ENCODE data around the gene GUCY1A2.
"Not testable (repeated sequence)": the region's sequence is repeated elsewhere in the genome, so short reads cannot be mapped to it uniquely, and the experiment has no call there.

DNA sequence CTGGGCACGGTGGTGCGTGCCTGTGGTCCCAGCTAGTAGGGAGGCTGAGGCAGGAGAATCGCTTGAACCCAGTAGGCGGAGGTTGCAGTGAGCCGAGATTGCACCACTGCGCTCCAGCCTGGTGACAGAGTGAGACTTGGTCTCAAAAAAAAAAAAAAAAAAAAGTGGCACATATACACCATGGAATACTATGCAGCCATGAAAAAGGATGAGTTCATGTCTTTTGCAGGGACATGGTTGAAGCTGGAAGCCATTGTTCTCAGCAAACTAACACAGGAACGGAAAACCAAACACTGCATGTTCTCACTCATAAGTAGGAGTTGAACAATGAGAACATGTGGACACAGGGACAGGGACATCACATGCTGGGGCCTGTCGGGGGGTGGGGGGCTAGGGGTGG is 241.0 kb downstream of the GUCY1A2 start:
- TF ChIP-seq, protein P1, sequence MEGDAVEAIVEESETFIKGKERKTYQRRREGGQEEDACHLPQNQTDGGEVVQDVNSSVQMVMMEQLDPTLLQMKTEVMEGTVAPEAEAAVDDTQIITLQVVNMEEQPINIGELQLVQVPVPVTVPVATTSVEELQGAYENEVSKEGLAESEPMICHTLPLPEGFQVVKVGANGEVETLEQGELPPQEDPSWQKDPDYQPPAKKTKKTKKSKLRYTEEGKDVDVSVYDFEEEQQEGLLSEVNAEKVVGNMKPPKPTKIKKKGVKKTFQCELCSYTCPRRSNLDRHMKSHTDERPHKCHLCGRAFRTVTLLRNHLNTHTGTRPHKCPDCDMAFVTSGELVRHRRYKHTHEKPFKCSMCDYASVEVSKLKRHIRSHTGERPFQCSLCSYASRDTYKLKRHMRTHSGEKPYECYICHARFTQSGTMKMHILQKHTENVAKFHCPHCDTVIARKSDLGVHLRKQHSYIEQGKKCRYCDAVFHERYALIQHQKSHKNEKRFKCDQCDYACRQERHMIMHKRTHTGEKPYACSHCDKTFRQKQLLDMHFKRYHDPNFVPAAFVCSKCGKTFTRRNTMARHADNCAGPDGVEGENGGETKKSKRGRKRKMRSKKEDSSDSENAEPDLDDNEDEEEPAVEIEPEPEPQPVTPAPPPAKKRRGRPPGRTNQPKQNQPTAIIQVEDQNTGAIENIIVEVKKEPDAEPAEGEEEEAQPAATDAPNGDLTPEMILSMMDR (IDR thresholded peaks at IDR 0.05) = not testable (repeated sequence)
- not testable (repeated sequence) for TF ChIP-seq POLR2A (IDR thresholded peaks at IDR 0.05)

All from body of pancreas (tissue), 4 donors.